GM21381 (cell line): ENCODE measurements around the gene DCAF5.
"Not testable (repeated sequence)": the region's sequence is repeated elsewhere in the genome, so short reads cannot be mapped to it uniquely, and the experiment has no call there.

Source experiments
- ATAC-seq: cut with Tn5 transposase; IDR thresholded peaks from one replicate; pipeline ENCODE4 v1.9.1; 2021; ENCODE audit warnings: mild to moderate bottlenecking, moderate library complexity; ENCODE audit not compliant: unreplicated experiment

DCAF5 gene

DNA sequence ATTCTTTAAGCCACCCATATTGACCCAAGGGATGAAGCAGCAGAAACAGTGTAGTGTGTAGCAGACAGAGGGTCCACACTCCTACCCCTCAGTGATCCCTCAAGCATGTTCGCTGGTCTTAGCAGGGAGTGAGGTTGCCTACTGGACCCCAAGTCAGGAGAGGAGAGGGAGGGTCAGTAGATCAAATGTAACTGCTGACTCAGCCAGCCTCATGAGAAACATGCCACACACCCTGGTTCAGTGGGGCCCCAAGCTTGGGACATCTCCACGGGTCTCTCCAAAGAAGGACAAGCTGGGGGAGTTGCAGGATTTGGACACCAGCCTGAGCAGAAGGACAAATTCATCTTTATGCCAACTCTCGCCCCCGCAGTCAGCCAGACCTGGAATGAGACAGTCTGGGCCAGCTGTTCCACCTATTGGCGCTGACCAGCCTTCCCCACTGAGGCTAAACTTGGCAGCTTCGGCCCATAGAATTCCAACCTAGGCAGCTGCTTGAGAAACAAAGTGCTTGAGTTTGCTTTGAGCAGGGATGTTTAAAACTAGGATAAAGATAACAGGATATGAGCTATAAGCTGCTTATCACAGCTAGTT is 107.9 kb downstream of the DCAF5 start:
- ATAC-seq, result no peak

- ATAC-seq, result no peak
Observed at GRCh38 chr14:69044296-69044695, 108.6 kb downstream of the DCAF5 start.

DNA sequence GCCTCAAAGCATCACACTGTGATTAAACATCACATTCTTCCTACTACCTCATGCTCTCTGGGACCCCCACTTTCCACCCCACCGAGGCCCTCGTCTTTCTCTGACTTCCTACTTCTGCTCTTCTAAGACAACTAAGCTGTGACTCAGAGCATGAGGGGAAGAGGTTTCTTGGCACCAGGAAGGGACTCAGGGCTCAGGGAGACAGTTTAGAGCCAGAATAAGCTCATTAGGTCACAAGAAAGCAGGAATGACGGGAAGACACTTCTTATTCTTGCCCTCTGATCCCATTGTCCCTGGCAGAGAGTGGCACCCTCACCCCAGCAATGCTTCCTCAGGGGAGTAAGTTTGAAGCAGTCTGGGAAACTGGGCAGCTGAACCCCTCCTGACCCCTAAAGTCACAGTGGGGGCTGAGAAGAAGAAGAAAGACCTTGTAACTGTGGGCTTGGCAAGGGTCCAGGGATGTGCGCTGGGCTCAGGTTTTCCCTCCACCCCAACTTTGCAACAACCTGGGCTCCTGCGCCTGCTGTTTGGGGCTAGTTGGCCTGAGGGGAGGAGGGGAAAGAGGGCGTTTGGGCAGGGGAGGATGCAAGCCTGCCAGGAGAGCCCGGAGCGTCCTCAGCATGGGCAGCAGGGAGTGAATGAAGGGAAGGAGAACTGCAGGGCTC is 109.2 kb downstream of the DCAF5 start:
- ATAC-seq, result no peak

DNA sequence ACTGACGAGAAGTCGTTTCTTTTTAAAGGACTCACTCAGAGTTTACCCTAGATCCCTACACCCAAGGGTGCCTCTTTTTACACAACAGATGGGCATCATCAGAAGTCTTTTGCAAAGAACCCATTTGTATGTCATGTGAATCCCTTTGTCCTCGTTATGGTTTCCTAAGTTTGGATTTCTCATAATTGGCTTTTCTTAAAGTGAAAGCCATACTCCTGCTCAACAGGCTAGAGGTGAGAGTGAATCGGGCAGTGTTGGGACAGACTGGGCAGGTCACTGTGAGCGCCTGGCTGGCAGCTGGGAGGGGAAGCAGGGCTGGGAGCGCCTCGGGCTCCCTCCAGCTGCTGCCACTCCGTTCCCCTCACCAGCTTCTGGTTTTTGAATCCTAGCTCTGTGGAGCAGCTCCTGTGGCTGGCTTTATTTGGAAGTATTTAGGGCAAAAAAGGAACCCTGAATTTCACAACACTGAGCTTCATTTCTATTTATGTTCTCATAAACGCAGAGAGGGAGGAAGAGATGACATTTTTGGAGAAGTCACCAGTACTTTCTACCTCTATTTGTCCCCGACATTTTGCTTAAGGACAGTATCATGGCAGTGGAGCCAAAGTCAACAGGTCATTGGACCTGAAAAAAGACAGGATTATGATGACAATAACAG is 110.0 kb downstream of the DCAF5 start:
- ATAC-seq, result no peak

GRCh38 chr14:69042299-69042698 is 110.6 kb downstream of the DCAF5 start:
- ATAC-seq, result no peak

DNA sequence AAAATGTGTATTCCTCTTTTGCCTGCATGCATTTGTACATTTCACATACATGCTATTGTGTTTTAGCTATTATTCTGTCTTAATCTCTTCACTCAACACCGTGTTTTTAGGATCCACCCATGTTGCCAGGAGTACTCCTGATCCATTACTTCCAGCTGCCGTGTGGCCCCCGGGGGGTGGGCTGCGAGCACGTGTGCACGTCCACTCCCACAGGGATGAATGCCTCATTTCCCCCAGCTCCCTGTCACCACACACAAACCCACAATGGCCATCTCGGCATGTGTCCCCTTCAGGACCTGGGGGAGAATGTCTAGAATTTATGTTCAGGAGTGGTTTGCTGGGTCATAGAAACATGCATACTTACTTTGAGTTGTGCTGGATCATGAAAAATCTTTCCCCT is 111.1 kb downstream of the DCAF5 start:
- ATAC-seq, result no peak

- ATAC-seq, result no peak
Observed at GRCh38 chr14:69040353-69040752, 112.6 kb downstream of the DCAF5 start.

DNA sequence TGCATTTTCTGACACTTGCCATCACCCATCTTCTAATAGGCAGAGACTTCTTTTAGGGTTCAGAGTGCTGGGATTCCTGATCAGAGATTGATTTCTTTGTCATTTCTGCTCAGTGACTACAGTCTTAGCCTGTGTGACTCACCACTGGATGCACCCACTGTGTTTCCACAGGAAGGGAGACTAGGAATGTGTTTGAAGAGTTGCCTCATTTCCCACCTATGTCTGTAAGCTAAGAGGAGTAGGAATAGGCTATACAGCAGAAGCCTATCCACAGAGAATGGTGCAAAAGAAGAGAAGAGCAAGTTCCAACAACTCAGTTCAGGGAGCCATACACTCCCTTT is 113.7 kb downstream of the DCAF5 start:
- ATAC-seq, result no peak

- ATAC-seq, result no peak
Observed at GRCh38 chr14:69038455-69039287, 114.2 kb downstream of the DCAF5 start.

DNA sequence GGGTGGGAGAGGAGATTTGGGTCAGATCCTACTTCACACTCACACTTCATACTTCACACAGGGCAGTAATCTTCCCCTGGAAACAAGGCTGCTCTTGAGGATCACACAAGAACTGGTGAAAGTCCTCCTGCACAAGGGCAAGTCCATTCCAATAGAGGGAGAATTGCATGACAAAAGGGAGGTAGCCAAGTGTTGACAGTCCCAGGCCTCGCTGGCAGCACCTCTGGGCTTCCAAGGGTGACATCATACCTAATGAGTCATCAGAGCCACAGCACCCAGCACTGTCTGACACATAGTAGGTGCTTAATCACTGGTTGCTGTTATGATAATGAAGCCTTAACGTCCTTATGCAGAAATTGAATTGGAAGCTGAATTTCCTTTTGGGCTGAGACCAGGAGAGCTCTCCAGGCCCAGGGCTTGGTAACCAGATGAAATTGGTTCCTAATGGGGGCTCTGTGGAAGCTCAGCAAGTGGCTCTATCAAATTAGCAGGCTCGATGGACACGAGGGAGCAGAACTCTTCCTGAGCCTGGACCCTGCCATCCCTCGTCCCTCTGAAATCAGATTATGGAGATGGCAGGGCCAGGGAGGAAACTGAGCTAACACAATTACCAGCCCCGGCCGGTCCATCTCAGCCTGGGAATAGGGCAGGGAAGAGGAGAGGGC is 115.0 kb downstream of the DCAF5 start:
- no peak for ATAC-seq

DNA sequence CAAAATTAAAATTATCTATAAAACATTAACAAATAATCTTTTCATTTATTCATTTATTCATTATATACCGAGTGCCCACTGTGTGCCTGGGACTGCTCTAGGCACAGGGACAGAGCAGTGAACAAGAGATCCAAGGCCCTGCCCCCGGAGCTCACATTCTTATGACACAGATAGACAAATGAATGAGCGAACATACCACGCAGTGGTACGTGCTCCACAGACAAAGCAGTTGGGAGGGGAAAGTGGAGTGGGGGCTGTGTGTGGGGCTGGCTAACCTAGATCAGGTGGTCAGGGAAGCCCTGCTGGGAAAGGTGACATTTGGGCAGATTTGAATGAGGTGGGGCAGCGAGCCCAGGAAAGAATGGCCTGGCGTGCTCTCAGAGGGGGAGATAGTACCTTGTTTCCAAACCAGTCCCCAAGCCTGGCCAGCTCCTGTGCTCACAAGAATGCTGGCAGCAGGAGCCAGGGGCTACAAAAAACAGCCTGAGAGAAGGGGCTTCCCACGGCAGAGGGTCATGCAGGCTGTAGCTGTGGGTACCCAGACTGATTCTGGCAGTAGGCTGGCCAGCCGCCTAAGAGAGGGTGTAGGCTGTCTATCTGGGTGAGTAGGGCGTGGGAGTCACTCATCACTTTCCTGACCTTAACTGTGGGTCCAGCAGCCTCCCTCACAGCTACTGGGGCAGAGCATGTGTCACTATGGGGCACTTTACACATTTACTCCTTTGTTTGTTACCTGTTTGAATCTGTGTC is 116.0 kb downstream of the DCAF5 start:
- no peak for ATAC-seq

GRCh38 chr14:69034612-69035262 is 118.2 kb downstream of the DCAF5 start:
- ATAC-seq, result no peak

DNA sequence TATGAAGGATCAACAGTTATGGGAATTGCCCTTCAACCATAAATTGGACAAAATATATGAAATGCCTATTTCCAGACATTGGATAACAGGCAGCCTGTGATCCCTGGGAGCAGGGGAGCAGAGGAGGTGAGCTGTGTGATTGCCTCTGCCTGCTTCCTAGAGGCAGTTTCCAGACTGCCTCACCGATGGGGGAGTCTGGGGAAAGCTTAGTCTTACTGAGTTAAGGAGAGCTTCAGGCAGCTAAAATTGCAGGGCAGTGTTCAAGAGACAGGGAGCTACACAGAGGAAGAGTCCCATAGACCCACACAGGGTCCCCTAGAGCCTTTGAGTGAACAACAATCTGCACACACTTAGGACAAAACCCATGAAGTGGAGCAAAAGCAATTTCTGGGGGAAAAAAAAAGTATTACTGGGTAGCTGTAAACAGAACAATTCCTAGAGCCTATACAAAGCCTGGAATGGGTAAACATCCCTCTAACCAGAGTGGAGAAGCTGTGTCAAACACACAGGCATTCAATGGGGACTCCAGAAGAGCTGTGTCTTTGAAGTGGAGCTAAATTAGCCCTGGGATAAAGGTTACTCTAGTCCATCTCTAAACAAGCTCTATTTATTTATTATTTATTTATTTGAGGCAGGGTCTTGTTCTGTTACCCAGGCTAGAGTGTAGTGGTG is 125.5 kb downstream of the DCAF5 start:
- no peak for ATAC-seq

- ATAC-seq, result no peak
Observed at GRCh38 chr14:69023035-69023434, 129.9 kb downstream of the DCAF5 start.

GRCh38 chr14:69022093-69022492 is 130.8 kb downstream of the DCAF5 start:
- not testable (repeated sequence) for ATAC-seq

- no peak for ATAC-seq
Observed at GRCh38 chr14:69017706-69018105, 135.2 kb downstream of the DCAF5 start.

DNA sequence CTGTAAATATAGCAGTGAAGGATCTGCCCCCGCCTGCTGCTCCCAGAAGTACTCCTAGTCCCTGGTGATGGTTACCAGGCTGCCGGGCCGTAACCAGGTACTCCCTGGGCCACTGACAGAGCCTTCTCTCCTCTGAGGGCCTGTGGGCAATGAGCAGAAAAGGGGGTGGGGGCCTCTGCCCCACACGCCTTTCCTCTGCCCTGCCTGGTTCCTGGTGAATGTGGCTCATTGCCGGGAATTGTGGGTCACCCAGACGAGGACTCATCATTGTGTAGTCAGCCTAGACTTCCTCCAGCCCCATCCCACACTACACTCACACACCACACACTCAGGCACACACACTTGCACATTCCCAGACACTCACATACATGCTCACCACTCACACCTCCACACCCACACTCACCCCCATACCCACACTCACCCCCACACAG is 138.1 kb downstream of the DCAF5 start:
- no peak for ATAC-seq

DNA sequence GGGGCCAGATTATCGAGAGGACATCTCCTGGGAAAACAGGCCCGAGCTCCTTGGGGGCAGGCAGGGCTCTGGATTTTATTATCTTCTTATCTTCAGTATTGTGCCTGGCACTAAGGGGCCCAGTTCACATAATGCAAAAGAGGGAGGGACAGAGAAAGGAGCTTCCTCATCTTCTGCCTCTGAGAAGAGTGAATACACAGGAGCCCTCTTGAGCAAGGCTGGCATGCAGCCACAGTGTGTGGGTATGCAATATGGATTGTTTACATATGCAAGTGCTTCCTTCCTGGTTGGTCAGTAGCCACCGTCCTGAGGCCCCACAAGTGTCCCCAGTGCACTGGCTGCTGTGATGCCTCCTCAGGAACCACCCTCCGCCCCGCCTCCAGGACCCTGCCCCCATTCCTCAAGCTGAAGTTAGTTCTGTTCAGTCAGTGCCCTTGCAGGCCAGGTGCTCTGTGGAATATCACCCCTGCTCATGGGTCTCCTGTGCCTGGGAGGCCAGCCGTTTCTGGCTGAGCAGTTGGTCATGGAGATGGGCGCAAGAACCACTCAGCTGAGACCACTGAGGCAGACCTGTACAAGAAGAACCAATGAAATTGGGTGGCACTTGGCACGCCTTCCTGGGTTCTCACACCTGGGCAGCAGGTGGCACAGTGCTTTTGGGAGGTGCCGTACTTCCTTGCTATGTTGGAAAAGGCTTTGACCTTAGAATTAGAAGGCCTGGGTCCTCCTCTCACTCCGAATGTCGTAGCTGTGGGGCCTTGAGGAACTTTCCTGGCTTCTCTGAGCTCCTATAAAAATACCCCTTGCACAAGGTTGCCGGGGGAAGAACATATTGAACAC is 138.8 kb downstream of the DCAF5 start:
- no peak for ATAC-seq
